ENCODE results near the gene IFIT2.

The IFIT2 gene

DNA sequence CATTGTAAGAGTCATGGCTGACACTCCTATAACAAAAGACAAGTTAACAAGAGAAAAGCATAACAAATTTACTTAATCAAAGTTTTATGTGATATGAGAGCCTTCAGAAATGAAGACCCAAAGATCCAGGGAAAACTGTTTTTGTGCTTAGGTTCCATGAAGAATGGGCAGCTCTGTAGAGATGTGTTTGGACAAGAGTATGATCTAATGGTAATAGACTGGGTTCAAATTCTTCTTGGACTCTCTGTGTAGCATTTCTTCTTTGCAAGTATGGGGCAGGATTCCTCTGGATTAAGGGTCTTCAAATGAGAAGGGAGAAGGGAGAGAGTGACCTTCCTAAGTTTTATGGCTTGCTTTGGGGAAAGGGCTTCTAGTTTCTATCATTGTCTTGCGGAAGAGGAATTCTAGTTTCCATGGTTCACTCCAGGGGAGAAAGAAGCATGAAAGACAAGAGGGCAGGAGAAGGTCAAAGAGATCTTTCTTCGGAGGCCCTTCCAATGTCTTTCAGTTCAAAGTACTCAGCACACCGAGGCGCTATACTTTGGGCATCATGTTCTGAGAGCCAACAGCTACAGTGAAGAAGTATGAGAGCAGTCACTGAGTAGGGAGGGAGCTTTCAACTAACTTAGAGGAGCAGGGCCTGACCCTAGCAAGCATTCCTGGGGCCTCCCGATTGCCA lies 41.4 kb downstream of the IFIT2 start:
- DNase-seq, result peak; percentile 28

DNA sequence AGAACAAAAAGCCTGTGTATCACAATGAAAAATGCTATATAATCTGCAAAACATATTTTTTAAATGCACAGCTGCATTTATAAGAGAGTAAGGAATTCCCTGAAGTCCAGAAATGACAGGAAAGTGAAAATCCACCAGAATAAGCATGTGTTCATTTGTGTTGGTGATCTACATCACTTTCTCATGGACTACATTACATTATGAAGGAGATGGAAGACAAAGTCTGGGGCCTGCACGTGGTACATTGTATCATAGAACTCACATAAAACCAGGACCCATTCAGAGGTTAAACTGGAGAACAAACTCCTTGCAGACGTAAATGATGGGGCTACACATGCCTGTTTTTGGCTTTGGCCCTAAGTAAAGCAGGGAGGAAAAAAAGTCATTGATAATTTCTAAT lies 42.3 kb downstream of the IFIT2 start:
- DNase-seq, result no peak

DNA sequence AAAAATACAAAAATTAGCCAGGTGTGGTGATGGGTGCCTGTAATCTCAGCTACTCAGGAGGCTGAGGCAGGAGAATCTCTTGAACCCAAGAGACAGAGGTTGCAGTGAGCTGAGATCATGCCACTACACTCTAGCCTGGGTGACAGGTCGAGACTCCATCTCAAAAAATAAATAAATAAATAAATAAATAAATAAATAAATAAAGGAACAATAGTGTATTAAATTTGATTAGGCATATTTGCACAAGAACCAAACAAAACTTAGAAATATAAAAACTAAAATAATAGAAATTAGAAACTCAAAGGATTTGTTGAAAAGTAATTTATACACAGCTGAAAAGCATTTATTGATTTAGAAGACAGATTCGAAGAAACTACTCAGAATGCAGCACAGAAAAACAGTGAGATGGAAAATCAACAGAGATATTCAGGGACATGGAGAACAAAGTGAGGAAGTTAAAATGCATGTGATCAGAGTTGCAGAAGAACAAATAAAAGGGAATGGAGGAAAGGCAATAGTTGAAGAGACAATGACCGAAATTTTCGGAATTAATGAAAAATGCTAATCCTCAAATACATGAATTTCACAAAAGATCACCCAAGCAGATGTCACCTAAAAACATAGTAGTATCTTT lies 43.6 kb downstream of the IFIT2 start:
- DNase-seq, result peak; percentile 19

DNA sequence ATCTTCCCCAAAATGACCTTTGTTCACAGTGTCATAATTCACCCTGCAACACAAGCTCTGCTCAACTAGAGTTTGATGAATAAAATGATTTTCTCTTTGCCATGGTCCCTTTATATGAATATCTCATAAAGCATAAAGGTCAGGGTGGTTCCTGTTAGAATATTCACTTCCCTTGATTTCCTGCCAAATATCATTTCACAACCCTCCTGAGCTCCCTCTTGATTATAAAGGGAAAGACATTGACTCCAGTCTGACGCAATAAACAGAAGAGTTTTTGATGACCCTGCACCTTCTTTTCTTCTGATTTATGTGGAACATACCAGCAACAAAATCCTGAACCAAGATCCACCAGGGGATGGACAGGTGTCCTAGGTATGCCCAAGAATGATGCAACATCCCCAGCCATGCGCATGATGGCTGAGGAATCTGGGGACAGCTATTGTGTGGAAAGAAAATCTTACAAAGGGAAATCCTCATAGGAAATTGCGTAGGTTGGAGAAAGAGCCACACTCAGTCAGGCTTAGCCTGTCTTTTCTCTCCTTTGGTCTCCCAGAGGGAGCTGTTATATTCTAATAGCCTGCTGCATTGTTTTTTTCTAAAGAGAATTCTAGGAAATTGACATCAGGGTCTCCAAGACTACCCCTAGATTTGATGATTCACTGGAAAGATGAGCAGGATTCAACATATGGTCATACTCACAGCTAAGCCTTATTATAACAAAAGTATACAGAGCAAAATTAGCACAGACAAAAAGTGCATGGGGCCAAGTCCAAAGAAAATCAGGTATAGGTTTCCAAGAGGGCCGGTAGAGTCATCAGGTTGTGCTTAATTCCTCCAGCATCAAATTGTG lies 44.8 kb downstream of the IFIT2 start:
- DNase-seq, result peak; percentile 26

DNA sequence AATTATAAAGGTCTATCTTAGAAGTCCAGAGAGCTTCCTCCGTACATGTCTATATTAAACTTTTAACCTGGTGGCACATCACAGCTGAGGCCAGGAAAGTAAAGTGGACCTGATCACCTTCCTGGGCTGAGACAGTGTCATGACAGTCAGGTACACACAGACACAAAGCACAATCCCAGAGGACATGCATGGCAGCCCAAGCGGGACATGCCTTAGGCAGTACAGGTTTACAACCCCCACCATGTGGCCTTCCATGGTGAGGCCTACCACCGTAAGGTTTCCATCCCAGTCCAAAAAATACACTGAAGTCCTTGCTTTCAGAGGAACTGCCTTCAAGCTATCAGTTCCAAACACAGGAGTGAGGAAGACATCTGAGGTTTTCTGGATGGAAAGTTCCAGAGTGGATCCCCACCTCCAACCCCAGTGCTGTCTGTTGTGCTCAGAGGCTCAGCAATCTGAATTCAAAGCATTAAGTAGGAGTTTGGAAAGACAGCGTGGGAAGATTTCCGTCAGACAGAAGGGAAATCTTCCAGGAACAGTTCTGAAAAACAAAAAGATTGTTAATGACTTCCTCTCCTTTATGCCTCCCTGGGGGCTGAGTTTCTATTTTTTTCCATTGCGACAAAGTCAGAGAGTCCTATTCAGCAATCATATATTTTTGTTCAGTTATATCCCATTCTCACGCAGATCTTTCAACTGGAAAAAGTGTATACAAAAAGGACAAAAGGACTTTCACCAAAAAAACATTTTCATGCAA lies 46.0 kb downstream of the IFIT2 start:
- peak; percentile 50 for DNase-seq

DNA sequence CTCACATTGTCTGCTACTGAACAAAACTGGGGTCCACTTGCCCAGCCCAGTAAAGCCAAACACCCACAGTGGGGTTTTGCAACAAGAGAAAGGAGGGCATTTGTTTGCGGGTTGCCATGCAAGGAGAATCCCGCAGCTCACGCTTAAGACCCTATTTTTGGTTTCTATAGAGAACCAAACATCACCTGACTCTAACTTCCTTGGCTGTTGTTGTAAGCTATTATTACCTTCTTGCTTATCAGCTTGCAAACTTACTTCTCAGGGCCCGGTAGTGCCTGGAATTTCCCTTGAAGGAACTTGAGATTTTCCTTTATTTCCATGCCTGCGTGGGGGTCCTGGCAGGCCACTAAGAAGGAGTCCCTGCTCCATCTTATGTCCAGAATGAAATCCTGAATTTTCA lies 46.6 kb downstream of the IFIT2 start:
- DNase-seq, result no peak

DNA sequence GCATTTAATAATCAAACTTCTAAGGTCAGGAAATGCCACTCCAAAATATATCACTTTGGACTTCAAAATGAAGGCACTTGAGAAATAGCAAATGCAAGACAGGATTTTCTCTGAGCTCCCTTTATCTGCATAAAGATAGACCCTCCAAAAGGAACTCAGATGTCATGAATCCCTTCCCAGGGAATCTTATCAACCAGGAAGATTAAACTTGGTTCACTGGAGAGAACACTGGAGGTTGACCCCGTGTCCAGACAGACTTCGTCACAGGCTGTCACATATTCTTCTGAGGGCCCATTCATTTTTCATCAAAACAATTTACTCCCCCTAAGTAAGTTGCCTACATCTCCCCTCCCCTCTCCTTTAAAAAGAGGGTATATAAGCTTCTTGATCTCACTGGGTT lies 47.1 kb downstream of the IFIT2 start:
- peak; percentile 26 for DNase-seq

DNA sequence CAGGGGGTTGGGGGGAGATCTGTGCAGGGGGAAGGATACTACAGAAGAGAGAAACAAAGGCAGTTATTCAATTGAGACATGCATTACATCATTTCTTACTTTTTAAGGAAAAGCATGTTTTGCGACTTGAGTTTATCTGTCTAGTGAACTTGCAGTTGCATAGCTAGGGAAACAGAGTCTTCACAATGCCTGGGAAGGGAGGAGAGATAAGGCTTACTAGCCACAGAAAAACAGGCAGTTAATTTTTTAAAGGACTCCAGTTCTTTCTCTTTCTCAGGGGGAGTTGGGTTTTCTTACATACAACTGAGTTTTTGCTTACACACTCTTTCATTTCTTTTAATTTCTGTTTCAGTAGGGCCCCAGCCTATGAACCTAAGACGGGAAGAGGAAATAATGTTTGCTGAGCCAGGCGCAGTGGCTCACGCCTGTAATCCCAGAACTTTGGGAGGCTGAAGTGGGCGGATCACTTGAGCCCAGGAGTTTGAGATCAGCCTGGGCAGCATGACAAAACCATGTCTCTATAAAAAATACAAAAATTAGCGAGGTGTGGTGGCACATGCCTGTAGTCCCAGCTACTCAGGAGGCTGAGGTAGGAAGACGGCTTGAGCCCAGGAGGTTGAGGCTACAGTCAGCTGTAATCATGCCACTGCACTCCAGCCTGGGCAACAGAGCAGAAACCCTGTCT lies 48.9 kb downstream of the IFIT2 start:
- peak; percentile 28 for DNase-seq

DNA sequence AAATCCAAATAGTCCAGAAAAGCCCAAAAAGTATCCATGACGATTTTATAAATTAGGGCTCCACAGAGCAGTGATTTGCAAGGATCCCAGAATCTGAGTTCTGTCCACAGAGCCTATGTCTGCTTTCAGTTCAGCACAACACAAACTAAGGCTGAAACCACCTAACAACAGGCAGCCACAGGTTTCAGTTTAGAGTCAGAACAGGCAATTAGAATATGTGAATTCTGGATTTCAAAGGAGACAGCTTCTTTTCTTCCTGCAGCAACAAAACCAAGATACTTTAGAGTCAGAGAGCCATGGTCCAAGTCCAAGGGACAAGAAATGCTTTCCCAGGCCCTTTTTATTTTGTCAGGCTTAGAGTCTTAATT lies 49.5 kb downstream of the IFIT2 start:
- DNase-seq, result no peak

DNA sequence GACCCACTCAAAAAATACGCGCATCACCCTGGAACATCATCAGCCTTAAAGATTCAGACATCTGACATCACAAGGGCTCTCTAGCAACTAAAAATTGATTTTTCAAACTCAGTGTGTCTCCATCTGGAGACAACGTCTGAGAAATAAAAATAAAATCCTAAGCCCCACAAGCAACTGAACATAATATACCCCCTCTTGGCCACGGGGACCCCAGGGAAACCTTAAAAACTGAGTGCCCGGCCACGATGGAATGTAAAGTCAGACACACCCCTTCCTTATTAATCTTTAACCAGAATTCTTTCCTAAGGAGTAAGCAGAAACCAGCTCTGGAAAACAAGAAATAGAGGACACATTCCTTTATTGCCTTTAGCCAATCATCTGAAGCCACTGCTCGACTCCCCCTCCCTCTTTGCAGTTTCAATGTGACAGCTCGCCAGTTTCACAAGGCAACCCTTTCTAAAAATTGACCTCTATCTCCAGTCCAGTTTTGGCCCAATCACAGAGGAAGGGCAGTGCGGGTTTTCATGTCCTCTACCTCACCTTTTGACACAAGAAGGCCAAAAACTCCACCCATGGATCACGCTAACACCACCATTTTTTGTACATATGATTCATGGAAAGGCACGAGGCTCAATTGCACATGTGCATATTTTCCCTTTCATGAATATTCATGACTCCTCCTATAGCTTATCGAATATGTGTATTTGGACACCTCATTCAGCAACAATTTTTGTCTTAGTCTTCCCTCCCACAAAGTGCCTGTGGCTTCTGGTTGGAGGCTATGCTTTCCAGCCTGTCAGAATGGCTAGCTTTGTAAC lies 50.1 kb downstream of the IFIT2 start:
- DNase-seq, result peak; percentile 37

DNA sequence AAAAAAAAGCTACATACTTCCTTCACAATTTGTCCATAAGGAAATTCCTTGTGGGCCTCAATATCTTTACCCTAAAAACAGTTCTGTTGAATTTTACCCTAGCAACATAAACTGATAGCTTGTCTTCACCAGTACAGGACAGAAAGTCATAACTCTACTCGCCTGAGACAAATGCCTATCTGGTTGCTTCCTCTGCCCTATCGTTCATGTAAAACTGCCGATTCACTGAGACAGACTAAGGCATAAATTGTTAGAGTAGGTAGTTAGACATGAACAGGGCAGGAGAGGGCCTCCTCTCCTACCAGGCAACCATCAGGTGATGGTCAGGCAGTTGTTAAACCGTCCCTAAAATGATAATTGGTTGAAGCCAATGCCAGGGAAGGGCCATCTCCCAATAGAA lies 51.0 kb downstream of the IFIT2 start:
- peak; percentile 30 for DNase-seq

DNA sequence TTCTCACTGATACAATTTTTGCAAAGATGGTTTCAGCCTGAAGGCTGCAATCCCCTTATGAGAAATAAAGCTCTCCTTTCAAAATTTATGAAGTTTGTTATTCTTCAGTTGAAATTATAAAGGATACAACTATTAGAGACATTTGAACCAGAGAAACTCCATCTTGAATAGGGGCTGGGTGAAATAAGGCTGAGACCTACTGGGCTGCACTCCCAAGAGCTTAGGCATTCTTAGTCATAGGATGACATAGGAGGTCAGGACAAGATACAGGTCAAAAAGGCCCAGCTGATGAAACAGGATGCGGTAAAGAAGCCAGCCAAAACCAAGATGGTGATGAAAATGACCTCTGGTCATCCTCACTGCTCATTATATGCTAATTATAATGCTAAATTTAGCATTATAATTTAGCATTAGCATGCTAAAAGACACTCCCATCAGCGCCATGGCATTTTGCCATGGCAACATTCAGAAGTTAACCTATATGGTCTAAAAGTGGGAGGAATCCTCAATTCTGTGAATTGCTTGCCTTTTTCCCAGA lies 53.6 kb downstream of the IFIT2 start:
- DNase-seq, result no peak

DNA sequence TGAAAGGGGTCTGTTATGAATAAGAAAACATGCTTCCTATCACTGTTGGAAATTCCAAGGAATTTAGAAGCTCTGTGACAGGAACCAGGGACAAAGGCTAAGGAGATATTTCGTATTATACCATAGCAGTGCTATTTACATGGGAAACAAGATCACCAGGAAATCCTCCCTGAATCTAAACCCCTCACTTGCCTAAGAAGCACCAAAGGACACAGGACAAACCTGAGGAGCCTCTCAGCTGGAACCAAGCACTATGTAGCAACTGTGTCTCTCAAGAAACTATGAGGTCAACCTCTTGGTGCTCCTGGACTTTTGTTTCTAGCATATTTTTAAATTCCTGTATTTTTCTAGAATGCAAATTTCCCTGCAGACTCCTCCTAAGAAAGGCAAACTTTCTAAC lies 55.2 kb downstream of the IFIT2 start:
- DNase-seq, result no peak

DNA sequence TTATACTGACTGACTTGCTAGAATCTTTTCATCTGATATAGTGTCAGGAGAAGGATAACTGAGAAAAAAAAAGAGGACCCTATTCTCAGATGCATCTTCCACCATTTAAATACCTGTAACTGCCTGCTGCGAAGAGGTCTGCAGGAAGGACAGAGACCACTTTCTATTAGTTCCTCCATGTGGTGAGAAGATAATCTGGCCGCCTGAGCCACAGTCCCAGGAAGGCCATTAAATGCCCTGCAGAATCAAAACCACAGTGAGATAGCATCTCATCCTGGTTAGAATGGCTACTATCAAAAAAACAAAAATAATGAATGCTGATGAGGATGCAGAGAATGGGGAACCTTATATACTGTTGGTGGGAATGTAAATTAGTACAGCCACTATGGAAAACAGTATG lies 56.1 kb downstream of the IFIT2 start:
- no peak for DNase-seq

Data from activated CD8-positive, alpha-beta memory T cell treated with anti-CD3 and anti-CD28 coated beads for 24 hours (primary cell).